Type B pancreatic cell (in vitro differentiated cells): ENCODE results near the gene SLC12A8. TPM values are rescaled to one million over a fixed set of nuclear protein-coding genes. Genes with fewer than 3 reads are reported as not detected.

Experiments used
- DNase-seq: peaks from one replicate; pipeline ENCODE4 v3.0.0; 2021; ENCODE audit warnings: mixed read lengths; ENCODE audit not compliant: unreplicated experiment; ENCODE audit errors: extremely low spot score
- H3K27ac Mint-ChIP-seq: 2 replicates; pipeline ENCODE4 v1.8.0; 2021; ENCODE audit warnings: mild to moderate bottlenecking, mixed read lengths
- H3K27me3 Mint-ChIP-seq: 2 replicates; pipeline ENCODE4 v1.8.0; 2021; ENCODE audit warnings: mixed read lengths
- H3K36me3 Mint-ChIP-seq: 2 replicates; pipeline ENCODE4 v1.8.0; 2021; ENCODE audit warnings: mixed read lengths
- H3K4me1 Mint-ChIP-seq: one replicate; pipeline ENCODE4 v1.8.0; 2021; ENCODE audit warnings: mixed read lengths; ENCODE audit not compliant: unreplicated experiment
- H3K4me3 Mint-ChIP-seq: 2 replicates; pipeline ENCODE4 v1.8.0; 2021; ENCODE audit warnings: mild to moderate bottlenecking, mixed read lengths
- H3K9me3 Mint-ChIP-seq: 2 replicates; pipeline ENCODE4 v1.8.0; 2021; ENCODE audit warnings: mixed read lengths
- CTCF ChIP-seq: fragments of 200-600 bp; sonication (generic); conservative IDR thresholded peaks from 2 replicates; pipeline ENCODE4 v1.5.0; 2021; ENCODE audit warnings: antibody characterized with exemption, mild to moderate bottlenecking
- total RNA-seq: library from RNA; stranded (reverse); gene quantifications from 2 replicates; pipeline ENCODE4 v1.2.1, GENCODE V29; 2021; ENCODE audit warnings: low replicate concordance

Gene SLC12A8
- total RNA-seq, 1 donor from 2014 or later = 6.8 TPM

GRCh38 chr3:125186261-125186787, 26.2 kb downstream of the SLC12A8 start:
- Mint-ChIP-seq H3K9me3 (no peaks in the 10 kb centered on the region), H3K36me3 (peaks cover 4% of the 10 kb centered on the region), H3K27me3 (no peaks in the 10 kb centered on the region), H3K4me1 (peaks cover 21% of the 10 kb centered on the region), H3K4me3 (peak overlapping the region; percentile 42), H3K27ac (peak overlapping the region; percentile 16)
- DNase-seq = no peak
- no peak for TF ChIP-seq CTCF

- H3K27ac Mint-ChIP-seq = peak overlapping the region; percentile 16
- TF ChIP-seq CTCF = no peak
- H3K36me3 Mint-ChIP-seq = peaks cover 4% of the 10 kb centered on the region
- H3K9me3 Mint-ChIP-seq = no peaks in the 10 kb centered on the region
- no peak for DNase-seq
- H3K4me1 Mint-ChIP-seq = peaks cover 21% of the 10 kb centered on the region
- H3K27me3 Mint-ChIP-seq = no peaks in the 10 kb centered on the region
- H3K4me3 Mint-ChIP-seq = no peak overlapping the region
Observed at GRCh38 chr3:125185805-125186204, 26.7 kb downstream of the SLC12A8 start.

- no peaks in the 10 kb centered on the region for H3K36me3 Mint-ChIP-seq
- H3K27ac Mint-ChIP-seq = no peak overlapping the region
- TF ChIP-seq CTCF = no peak
- H3K4me1 Mint-ChIP-seq = peaks cover 4% of the 10 kb centered on the region
- H3K27me3 Mint-ChIP-seq = no peaks in the 10 kb centered on the region
- no peak overlapping the region for H3K4me3 Mint-ChIP-seq
- DNase-seq = no peak
- no peaks in the 10 kb centered on the region for H3K9me3 Mint-ChIP-seq
Observed at GRCh38 chr3:125179884-125180240, 32.7 kb downstream of the SLC12A8 start.

GRCh38 chr3:125179143-125179883, 33.2 kb downstream of the SLC12A8 start:
- Mint-ChIP-seq H3K27ac (no peak overlapping the region), H3K9me3 (no peaks in the 10 kb centered on the region)

GRCh38 chr3:125177746-125178145, 34.8 kb downstream of the SLC12A8 start:
- Mint-ChIP-seq H3K4me3 (no peak overlapping the region), H3K36me3 (no peaks in the 10 kb centered on the region), H3K27ac (no peak overlapping the region), H3K27me3 (no peaks in the 10 kb centered on the region), H3K9me3 (no peaks in the 10 kb centered on the region), H3K4me1 (no peaks in the 10 kb centered on the region)
- DNase-seq = no peak
- TF ChIP-seq CTCF = no peak

More at GRCh38 chr3:125179143-125179883, 33.2 kb downstream of the SLC12A8 start:
- Mint-ChIP-seq H3K4me1 (peaks cover under 1% of the 10 kb centered on the region), H3K27me3 (no peaks in the 10 kb centered on the region), H3K36me3 (no peaks in the 10 kb centered on the region), H3K4me3 (no peak overlapping the region)
- no peak for TF ChIP-seq CTCF
- no peak for DNase-seq
